HG03196 (cell line): ENCODE data around the gene SETD5.

Experiments
- ATAC-seq: cut with Tn5 transposase; IDR thresholded peaks from one replicate; pipeline ENCODE4 v1.9.1; 2021; ENCODE audit not compliant: unreplicated experiment

SETD5 gene

DNA sequence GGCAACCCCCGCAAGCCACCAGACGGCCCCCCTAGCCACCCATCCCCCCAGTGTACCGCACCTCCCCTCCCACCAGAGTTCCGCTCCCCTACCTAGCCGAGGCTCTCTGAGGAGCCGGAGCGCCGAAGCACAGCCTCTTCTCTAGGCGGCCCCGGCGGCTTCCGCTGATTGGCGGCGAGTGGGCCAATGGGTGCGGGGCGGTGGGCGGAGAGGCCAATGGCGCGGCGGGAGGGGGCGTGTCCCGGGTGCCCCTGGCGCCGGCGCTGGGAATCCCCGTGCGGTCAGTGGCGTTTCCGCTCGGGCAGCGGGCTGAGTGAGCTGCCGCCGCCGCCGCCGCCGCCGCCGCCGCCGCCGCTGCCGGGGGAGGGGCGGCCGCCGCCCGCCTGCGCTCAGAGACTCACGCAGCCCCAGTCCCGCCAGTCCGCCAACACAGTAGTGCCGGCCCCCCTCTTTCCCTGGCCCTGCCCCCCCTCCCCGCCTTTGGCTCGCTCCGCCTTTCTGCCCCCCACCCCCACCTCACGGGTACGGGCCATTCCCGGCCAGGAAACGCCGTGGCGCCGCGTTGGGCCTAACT, at the start of gene SETD5:
SETD5 (plus strand) TSS at position 284 of the 574 bp plus-strand sequence. CDS start 31,324 bp downstream, outside the sequence.
- ATAC-seq, result peak; percentile 49

DNA sequence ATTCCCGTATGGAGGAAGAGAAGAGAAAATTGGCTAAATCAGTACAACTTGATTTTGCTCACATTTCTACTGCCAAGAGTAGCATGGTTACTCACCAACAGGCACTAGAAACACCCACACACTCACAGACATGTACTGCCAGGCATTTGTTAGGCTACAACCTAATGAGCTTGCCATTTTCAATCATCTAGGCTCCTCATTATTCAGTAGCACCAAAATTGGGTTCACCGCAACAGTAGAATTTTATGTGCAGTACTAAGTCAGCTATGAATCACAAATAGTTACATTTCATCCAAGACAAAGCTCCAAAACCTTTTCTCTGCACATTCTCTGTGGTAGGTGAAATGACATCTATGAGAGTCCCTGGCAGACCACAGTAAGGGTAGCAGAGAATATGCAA, 49.5 kb upstream of the SETD5 start:
- no peak for ATAC-seq

DNA sequence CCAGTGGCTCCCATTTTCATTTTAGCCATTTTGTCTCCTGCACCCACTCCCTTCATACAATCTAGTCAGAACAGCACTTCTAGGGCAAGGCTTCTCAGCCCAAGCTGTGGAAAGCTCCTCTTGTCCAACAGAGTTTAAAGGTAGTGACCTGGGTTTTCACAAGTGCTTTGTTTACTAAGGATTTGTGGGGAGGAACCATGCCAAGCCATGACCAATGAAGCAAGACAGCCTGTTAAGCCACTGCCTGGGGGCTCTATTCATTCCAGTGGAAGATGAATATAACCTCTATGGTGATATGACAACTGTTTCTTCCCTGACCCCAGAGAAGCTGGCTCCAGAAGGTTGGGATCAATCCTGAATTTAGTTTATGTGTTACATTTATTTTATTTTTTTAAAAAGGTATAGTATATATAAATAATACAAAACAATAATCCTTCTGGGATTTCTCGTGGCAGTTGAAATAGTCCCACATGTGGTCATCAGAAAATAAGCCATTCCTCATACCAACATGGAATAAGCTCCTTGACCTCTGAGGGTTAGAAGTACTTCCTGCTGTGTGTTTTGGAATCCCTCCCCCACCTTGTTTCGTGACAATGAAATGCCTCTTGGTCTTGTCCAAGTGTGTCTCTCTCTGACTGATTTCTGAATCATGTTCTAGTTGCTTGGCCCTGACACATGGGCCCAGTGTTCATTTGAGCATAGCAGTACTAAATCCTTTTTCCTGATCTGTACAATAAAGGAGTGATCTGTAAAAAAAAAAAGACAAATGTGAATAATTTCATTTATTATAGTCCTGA, 47.9 kb upstream of the SETD5 start:
- ATAC-seq, result no peak

- no peak for ATAC-seq
Measured at GRCh38 chr3:9351709-9352126, 45.7 kb upstream of the SETD5 start.

DNA sequence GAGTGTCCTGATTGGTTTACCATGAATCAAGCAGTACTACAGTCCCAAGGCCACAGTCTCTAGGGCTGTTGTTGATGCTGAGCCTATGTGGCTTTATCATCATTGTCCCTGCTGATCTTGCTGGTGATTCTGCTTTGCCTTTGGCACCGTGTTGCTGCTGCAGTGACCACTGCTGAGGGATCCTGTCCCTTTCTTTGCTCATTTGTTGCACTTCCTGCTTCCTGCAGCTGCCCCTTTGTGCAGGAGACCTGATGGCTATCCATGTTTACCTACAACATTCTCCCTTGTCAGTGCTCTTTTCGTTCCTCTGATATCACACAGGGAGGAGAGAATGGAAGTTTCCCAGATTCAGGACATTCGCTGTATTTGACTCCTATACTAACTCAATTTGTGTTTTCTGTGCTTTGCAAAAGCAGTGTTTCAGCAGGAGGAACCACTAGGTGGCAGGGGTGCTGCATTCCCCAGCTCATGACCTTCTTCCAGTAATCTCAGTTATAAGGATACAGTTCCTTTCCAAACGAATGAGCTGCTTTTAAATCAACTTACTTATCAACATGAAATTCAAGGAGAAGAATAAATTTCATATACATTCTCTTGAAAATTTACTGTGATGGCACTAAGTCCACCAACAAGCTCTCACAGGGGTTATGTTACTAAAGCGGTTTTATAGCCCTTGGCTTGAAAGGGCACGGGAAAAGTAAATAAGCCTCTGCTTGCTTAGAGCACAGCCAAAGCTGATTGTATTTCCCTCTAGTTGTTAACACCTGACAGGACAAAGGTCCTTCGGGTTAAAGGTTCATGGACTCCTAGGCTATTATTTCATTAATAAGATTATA, 44.3 kb upstream of the SETD5 start:
- no peak for ATAC-seq

DNA sequence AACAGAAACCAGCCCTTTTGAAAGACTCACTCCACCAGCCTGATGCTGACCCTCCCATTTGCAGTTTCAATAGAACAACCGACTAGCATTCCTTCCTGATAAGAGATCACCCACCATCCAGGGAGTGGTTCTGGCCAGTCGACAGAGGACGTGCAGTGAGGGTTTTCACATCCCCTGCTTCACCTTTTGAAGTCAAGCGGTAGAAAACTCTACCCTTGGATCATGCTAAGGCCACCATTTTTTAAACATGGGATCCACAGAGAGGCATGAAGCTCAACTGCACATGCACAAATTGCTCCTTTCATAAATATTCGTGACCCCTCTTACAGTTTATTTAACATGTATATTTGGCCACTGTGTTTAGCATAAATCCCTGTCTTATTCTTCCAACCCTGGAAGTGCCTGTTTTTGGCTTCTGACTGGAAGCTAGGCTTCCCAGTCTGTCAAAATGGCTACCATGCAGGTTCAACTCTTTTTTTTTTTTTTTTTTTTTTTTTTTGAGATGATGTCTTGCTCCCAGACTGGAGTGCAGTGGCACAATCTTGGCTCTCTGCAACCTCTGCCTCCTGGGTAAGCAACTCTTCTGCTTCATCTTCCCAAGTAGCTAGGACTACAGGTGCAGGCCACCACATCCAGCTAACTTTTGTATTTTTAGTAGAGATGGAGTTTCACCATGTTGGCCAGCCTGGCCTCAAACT, 35.6 kb upstream of the SETD5 start:
- no peak for ATAC-seq

GRCh38 chr3:9362731-9363530, 34.5 kb upstream of the SETD5 start, which contains the start of gene THUMPD3:
Gene THUMPD3 (plus strand): TSS chr3:9363054. CDS start chr3:9365069, 2,015 bp downstream.
- ATAC-seq, result peak; percentile 95

DNA sequence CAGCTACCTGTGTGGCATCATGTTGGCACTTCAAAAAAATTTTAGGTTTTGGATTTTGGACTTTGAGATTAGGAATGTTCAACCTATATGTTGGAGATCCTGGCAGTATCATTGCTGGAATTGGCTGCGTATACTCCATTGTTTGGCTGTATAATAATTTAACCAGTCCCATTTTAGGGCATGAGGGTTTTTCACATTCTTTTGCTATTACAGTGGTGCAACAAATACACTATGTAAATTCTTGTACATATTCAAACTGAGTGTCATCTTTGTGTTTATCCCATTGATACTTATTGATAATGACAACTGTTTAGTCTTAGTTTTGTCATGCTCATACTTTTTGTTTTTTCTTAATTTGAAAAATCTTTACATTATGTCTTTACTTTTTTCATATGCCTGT, 27.9 kb upstream of the SETD5 start:
- ATAC-seq, result no peak

GRCh38 chr3:9373465-9373864, 23.9 kb upstream of the SETD5 start:
- ATAC-seq, result no peak

DNA sequence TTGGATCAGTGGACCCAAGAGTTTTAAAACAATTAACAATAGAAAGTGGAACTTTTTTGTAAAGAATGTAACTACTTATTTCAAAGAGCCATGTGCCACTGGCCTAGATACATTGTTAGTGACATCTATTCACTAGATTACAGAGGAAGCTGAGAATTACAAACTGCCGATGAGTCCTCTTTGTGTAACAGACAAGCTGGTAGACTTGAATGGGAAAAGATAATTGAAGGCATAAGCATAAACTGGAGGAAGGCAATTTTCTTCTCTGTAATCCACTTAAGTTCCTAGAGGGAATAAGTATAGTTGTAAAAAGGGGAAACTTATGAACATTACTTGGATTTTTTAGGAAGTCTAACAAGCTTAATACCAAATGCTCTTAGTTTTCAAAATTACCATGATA, 19.4 kb upstream of the SETD5 start:
- ATAC-seq, result no peak

DNA sequence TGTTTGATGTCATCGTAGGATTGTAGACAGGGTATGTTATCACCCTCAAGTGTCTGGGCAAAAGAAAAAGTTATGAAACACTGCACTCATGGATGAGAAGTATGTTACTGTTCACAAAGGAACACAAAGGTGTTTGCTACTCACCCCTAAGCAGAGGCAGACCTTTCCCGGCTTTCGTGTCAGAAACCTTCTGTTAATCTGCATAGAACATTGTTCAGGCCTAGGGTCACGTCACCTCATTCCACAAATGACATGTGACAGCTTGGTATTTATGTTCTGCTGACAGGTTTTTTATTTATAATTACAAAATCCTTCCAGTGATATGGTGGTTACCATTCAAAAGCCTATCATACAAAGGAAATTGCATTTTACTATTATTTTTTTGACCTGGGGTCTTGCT, 18.1 kb upstream of the SETD5 start:
- ATAC-seq, result no peak

DNA sequence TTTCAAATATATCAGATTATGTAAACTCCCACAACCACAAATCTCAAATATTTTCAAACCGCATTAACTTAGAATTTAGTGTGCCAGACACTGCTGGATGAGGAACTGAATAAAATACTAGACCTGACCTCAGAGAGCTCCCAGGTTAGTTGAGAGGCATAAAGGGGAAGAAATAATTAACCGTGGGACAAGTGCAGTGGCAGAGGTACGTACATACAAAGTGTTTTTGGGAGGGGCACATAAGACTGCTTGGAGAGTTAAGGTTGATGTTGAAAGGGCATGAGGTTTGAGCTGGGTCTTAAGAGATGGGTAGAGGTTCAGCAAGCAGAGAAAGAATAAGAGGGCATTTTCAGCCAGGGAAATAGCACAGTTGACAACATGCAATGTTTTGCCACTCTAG, 17.4 kb upstream of the SETD5 start:
- no peak for ATAC-seq

GRCh38 chr3:9384141-9384828, 13.1 kb upstream of the SETD5 start:
- no peak for ATAC-seq

DNA sequence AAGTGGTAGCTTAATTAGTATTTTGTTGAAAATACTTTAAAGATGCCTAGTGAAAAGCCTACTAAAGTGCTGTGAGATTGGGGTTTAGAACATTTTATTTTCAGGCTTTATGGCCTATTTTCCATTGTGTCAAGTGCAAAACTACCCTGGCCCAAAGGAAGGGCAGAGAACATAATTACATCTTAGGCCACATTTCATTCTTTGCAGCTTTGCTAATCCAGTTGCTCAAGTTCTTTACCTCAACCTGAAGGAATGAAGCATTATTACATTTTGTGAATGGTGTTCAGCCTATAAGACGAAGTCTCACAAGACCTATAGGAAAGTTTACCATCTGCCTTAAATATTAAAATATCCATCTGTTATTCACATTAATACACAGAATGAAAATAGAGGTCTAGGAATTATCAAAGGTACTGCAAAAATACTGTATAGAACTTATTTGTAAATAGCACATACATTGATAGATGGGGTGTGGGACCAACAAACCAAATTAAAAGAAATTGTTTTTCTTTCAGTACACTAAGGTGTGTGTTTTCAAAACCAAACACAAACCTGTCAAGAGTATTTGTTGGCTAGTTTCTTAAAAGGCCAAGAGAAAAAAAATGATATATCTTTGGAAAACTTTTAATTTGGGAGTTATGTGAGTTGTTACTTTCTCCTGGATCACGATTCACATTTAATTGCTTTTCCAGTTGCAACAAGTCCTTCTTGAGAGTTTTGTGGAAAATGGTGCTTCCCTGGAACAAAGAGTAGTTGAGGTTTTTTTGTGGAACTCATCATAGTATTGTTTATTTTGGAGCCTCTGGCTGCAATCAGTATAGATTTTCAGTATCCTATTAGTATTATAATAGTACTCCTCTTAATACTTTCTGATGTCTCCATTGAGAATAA, 12.0 kb upstream of the SETD5 start:
- ATAC-seq, result no peak

DNA sequence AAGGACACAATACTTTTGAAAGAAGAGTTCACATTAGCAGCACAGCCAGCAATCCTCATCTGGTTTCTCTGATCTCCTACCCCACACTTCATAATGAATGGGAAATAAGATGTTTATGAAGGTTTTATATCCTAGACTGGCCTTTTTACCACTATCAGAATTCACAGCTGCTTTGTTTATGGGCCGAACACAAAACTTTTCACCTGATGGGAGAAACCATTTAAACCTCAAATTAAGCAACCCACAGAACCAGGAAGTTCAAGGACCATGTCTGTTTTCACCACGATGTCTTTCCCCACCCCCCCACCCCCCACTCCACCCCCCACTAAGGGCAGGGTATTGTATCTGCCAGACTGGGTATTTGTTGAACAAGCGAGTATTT, 11.3 kb upstream of the SETD5 start:
- ATAC-seq, result no peak

DNA sequence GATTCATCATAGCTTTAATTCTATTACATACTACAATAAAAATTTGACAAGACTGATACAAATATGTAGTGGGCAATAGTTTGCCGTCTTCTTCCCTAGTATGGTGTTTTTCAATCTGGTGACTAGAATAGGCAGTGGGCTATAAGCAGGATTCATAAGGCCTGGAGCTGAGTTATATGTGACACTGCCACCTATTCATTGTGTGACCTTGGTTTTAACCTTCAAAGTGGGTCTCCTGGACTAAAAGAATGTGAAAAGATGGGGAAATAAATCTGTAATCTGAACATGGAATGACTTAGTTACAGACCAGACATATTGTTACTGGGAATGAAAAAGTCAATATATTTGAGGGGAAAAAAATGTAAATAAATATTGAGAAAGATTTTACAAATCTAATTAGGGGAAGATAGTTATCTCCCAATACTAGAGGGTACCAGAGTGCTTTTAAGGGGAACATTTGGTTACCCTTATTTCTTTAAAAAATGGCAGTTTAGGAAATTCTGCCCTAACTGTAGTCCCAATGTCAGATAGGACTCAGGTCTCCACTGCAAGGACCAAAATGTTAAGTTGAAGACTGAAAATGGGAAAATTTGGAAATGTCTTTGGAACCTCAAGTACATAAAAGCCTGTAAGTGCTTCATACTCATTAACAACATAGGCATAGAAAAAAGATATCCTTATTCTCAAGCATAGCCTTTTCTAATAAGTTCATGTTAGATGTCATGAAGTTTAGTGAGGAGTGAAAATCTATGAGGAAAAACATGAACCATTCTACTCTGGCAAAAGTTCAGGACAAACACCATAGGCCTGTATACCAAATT, 10.7 kb upstream of the SETD5 start:
- no peak for ATAC-seq

GRCh38 chr3:9387322-9387655, 10.1 kb upstream of the SETD5 start:
- ATAC-seq, result no peak

DNA sequence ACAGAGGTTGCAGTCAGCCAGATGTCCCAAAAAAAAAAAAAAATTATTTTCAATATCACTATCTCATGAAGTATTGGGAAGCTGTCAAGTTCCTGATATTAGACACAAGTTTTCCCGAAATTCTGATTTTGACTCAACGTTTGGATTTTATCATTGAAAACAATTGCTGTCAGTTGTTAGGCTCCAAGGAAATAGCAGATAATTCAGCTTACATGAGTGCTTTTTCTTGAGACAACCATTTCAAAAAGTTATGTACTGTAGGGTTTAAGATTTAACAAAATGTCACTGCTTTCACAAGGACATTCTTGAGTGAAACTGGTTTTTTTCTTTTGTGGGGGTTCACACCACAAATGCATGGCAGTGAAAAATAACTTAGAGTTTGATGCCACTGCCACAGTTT, 9.3 kb upstream of the SETD5 start:
- no peak for ATAC-seq
